HG02759 (cell line): Measurements from ENCODE around the gene NCKAP5.
"Not testable (repeated sequence)": the region's sequence is repeated elsewhere in the genome, so short reads cannot be mapped to it uniquely, and the experiment has no call there.

ENCODE experiments used
- ATAC-seq: cut with Tn5 transposase; IDR thresholded peaks from one replicate; pipeline ENCODE4 v1.9.1; 2021; ENCODE audit warnings: mild to moderate bottlenecking, moderate library complexity; ENCODE audit not compliant: unreplicated experiment

Gene NCKAP5

DNA sequence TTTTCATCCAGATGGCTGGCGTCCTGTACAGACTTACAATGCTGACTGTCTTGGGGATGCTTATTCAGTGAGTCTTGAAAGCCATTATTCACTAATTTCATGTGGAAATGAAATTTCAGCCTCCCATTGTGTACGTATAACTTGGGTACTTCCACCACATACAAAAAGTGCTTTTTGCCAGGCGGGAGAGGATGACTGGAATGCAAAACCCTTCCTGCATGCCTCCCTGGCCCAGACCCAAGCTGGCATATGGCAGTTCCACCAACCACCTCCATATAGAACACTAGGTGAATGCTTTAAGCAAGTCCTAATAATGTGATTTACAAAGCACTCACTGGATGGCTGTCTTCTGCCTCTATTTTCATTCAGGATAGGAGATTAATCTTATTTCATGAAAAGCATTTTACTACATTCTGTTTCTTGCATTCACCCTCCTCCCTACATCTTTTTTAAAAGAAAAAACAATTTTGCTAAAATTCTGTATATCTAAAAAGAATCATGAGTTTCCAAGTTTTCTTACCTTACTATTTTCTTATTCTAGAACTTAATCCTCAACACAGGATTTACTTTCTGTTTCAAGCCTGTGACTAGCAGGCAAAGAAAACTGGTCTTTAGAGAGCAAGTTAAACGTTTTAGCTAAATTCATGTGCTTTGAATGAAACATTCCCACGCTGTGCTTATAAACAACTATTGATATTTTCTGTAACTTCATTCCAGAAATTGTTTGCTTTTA is 327.6 kb downstream of the NCKAP5 start:
- no peak for ATAC-seq

DNA sequence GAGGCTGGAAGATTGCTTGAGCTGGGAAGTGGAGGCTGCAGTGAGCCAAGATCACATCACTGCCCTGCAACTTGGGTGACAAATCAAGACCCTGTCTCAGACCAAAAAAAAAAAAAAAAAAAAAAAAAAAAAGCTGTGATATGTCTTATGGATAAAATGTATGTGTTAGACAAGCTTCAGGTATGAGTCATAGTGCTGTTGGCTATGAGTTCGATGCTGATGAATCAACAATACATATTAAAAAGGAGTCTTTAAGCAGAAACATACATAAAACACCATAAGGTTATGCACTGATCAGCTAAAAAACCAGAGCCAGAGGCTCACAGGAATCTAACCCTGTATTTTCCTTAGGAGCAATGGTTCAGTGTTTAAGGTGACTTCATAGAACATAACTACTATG is 332.3 kb downstream of the NCKAP5 start:
- no peak for ATAC-seq

GRCh38 chr2:133232556-133232955 is 335.7 kb downstream of the NCKAP5 start:
- ATAC-seq = no peak

- no peak for ATAC-seq
Observed at GRCh38 chr2:133231264-133231663, 337.0 kb downstream of the NCKAP5 start.

- ATAC-seq = no peak
Observed at GRCh38 chr2:133229974-133230373, 338.3 kb downstream of the NCKAP5 start.

DNA sequence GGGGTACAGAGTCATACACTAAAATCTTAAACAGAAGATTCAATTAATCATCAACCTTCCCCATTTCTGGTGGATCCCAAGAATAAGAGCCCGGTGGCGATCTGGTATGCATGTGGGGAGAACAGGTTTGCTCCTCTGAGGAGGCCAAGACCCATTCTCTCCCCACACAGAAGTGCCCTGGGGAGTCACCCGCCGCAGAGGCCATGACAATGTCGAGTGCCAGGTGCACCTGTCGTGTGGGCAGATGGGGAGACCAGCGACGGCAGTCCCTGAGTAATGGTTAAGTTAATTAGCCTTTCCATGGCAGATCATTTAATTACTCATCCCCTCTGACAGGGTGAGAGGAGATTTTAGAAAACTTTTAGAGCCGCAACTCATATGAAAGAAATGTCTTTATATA is 345.0 kb downstream of the NCKAP5 start:
- ATAC-seq = no peak

GRCh38 chr2:133221398-133221797 is 346.9 kb downstream of the NCKAP5 start:
- ATAC-seq = no peak

DNA sequence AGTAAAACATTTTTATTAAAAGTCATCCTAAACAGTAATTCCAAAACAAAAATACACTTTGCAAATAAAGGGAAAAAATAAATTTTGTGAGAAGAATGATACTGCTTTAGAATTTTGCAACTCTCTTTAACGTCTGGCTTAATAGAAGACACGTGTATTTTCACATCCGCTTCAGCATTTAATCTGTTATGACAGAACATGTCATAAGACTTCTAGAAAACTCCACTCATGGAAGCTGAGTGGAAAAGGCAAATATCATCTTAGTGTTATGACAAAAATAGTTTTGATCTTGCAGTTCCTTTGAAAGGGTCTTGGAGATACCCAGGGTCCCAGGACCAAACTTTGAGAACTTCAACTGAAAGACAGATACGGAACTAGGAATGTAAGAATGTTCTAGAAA is 350.1 kb downstream of the NCKAP5 start:
- ATAC-seq = no peak

DNA sequence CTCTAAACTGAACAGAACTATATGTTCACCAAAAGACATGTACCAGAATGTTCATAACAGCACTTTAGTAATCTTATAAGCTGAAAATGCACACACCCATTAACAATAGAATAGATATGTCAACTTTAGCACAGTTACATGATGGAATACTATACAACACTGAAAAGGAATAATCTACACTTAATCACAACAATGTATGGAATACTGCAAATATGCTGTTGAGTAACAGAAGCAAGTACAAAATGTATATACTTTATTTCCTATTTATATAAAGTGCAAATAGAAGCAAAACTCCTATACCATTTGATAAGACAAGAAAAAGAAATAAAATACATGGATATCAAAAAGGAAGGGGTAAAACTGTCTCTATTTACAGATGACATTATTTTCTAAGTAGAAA is 352.8 kb downstream of the NCKAP5 start:
- no peak for ATAC-seq

DNA sequence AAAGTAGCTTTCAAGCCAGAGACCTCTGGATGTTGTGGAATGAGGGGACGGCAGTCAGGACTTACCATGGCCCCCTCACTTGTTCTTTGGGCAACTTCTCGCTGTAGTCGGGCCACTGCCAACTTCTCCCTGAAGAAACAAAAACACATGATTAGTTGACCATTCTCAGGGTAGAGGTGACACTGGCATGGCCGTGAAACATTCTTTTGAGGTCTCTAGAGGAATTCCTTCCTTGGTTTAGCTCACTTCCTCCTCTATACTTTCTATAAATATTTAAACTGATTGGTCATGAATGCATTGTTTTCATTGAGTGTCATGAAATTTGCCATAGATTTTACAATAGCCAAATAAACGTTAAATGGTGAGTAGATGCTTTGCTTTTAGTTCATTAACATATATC is 354.6 kb downstream of the NCKAP5 start:
- no peak for ATAC-seq

GRCh38 chr2:133209325-133209724 is 358.9 kb downstream of the NCKAP5 start:
- no peak for ATAC-seq

- ATAC-seq = not testable (repeated sequence)
Observed at GRCh38 chr2:133206666-133207065, 361.6 kb downstream of the NCKAP5 start.

DNA sequence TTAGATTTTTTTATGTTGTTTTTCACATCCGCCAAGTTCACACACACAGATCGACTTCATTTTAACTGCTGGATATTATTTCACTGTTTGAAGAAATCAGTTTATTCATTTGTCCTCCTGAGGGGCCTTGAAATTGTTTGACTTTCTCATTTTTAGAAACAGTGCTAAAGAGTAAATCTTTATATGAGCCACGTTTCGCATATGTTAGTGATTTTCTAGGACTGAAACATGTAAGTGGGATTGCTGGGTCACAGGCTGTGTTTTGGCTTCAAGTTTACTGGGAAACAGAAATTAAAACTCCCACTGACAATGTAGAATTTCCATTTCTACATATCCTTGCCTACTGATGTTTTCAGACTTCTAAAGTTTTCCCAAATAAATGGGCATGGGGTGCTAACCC is 363.8 kb downstream of the NCKAP5 start:
- no peak for ATAC-seq

- no peak for ATAC-seq
Observed at GRCh38 chr2:133200684-133201421, 367.4 kb downstream of the NCKAP5 start.

GRCh38 chr2:133198678-133199077 is 369.6 kb downstream of the NCKAP5 start:
- no peak for ATAC-seq

GRCh38 chr2:133197156-133197555 is 371.1 kb downstream of the NCKAP5 start:
- ATAC-seq = no peak

GRCh38 chr2:133194777-133195335 is 373.4 kb downstream of the NCKAP5 start:
- ATAC-seq = no peak

DNA sequence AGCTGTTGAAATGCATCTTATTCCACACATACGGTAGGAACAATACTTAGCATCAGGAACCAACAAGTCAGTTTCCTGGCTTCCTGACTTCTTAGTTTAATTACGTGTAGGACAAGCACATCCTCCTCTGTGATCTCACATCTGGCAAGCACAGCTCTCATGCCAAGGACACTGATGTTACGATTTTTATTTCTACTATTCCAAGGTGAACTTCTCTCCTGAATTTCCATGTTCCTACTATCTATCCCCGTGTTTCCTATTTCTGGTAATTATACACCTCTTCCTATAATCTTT is 374.0 kb downstream of the NCKAP5 start:
- no peak for ATAC-seq

GRCh38 chr2:133193544-133194361 is 374.5 kb downstream of the NCKAP5 start:
- ATAC-seq = no peak

DNA sequence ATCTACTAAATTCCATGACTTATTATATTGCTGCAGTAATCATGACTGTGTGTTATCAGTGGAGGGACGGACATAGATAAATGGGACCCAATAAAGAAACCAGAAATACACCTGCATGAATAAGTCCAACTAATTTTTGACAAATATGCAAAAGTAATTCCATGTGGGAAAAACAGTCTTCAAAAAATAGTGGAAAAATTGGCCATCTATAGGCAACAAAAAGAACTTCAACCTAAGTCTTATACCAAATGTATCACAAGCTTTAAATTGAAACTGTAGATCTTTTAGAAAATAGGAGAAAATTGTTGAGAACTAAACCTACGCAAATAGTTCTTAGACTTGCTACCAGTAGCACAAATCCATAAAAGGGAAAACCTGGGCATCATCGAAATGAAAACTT is 376.2 kb downstream of the NCKAP5 start:
- ATAC-seq = no peak

GRCh38 chr2:133177196-133177595 is 391.1 kb downstream of the NCKAP5 start:
- ATAC-seq = no peak

- ATAC-seq = no peak
Observed at GRCh38 chr2:133175926-133176325, 392.3 kb downstream of the NCKAP5 start.
